GM20000 (cell line): ENCODE measurements around the gene HCFC1.

Experiments
- DNase-seq: peaks from one replicate; pipeline ENCODE4 v3.0.0; 2012; ENCODE audit warnings: low spot score
- TF ChIP-seq, protein P1 (sequence below): IDR thresholded peaks from 2 replicates; pipeline ENCODE4 v1.5.1; 2012; ENCODE audit warnings: mild to moderate bottlenecking, control low read depth; ENCODE audit errors: extremely low read depth, missing control alignments

HCFC1 gene

DNA sequence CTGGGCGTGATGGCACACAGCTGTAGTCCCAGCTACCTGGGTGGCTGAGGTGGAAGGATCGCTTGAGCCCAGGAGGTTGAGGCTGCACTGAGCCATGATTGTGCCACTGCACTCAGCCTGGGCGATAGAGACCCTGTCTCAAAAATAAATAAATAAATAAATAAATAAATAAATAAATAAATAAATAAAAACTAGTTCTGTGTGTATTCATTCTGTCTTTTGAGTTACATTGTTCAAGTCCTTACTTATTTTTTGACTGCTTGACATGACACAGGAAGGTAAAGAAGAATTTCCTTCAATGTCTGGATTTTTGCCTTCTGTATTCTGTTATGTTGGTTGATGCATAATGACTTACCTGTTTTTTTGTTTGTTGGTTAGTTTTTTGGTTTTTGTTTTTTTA lies 34.6 kb downstream of the HCFC1 start:
- no peak for DNase-seq

GRCh38 chrX:153935326-153935851 lies 36.2 kb downstream of the HCFC1 start:
- no peak for DNase-seq
- TF ChIP-seq, protein P1, sequence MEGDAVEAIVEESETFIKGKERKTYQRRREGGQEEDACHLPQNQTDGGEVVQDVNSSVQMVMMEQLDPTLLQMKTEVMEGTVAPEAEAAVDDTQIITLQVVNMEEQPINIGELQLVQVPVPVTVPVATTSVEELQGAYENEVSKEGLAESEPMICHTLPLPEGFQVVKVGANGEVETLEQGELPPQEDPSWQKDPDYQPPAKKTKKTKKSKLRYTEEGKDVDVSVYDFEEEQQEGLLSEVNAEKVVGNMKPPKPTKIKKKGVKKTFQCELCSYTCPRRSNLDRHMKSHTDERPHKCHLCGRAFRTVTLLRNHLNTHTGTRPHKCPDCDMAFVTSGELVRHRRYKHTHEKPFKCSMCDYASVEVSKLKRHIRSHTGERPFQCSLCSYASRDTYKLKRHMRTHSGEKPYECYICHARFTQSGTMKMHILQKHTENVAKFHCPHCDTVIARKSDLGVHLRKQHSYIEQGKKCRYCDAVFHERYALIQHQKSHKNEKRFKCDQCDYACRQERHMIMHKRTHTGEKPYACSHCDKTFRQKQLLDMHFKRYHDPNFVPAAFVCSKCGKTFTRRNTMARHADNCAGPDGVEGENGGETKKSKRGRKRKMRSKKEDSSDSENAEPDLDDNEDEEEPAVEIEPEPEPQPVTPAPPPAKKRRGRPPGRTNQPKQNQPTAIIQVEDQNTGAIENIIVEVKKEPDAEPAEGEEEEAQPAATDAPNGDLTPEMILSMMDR: no peak

More for the DNA sequence above, 34.6 kb downstream of the HCFC1 start:
- TF ChIP-seq, protein P1: no peak

DNA sequence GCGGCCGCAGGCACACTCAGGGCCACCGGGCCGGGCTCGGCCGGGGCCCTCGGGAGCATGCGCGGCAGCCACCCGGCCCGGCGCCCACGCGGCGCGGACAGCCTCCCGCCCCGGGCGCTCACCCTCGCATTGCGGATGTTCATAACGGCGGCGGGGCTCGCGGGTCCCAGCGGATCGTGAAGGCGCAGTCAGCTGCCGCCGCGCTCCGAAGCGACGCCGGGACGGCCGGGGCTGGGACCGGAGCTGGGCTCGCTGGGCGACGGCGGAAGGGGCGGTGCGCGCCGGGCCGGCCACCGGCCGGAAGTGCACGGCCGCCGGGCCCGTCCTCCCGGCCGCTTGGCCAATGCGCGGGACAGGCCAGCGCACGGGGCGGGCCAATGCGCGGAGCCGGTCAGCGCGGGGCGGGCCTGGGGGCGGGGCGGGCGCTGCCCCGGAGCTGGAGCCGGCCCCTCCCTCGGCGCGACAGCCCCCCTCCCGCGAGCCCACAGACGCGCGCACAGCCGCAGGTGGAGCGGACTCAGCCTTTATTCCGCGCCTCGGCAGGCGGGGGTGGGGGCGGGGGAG lies 36.8 kb downstream of the HCFC1 start, which contains the start of gene NAA10:
NAA10 (minus strand) TSS at position 276 of the 564 bp plus-strand sequence; CDS start at position 143, 133 bp downstream.
- TF ChIP-seq, protein P1: no peak
- peak; percentile 95 for DNase-seq

DNA sequence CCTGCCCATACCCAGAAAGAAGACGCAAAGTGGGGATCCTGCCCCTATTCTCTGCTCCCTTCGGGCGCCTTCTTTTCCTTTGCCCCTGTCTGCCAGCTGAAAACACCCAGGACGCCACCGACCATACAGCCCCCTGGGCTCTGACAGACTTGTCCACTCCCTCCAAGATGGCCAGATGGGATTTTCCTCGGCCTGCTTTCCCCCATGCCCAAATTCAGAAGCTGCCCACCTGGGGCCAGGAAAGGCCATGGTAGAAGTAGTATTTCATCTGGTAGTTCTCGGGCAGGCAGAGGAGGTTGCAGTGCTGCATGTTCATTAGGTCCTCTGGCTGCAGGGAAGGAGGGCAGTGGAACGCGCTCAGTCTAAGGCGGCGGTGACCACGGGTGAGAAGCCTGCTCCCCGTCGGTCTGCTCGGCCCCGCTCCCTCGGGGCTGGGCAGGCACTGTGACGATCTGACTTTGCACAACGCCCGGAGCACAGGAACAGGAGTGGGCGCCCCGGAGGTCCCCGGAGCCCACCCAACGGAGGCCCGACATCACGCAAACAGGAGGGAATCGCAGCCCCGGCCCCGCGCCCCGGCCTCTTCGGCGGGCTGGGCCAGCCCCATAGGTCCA lies 37.4 kb downstream of the HCFC1 start:
- no peak for DNase-seq
- TF ChIP-seq, protein P1: no peak

- TF ChIP-seq, protein P1: no peak
- no peak for DNase-seq
Measured at GRCh38 chrX:153933748-153934147, 37.9 kb downstream of the HCFC1 start.

DNA sequence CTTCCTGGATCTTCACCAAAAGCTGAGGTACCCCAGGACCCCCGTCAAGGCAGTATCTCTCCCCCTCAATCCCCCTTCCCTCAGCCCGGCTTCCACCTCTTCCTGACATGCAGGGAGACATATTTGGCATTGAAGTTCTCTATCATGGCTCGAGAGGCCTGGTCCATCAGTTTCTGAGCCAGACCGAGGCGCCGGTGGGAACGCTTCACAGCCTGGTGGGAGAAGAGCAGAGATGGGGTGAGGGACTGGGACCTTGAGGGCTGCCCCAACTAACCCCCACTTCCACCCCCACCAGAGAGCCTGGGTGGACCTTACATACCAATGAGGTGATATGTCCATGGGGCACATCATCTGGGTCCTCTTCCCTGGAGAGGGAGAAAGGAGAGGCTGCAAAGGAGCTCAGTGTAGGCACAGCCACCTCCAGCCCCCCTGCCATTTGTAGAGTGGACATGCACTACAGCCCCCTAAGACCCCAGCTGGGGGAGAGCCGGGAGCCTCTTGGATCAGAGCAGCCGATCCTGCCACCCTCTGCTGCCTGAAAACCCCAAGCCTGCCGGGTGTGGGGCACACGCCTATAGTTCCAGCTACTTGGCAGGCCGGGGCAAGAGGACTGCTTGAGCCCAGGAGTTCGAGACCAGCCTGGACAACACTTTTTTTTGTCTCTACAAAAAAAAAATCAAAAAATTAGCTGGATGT lies 39.2 kb downstream of the HCFC1 start:
- no peak for DNase-seq
- TF ChIP-seq, protein P1: no peak

GRCh38 chrX:153931748-153932147 lies 39.9 kb downstream of the HCFC1 start:
- no peak for DNase-seq
- TF ChIP-seq, protein P1: no peak
